NCI-H2107 treated with DMSO at 0.1 percent for 48 hours (cell line): Measurements from ENCODE around the gene CARD9.
A peak's percentile ranks its signal among the peaks of the same experiment; 100 is the strongest.
"Not testable (repeated sequence)": the region's sequence is repeated elsewhere in the genome, so short reads cannot be mapped to it uniquely, and the experiment has no call there.

Experiments used
- DNase-seq: peaks from one replicate; lab custom pipeline; 2025; ENCODE audit not compliant: unreplicated experiment; lab: John Stamatoyannopoulos, UW

CARD9 gene, protein sequence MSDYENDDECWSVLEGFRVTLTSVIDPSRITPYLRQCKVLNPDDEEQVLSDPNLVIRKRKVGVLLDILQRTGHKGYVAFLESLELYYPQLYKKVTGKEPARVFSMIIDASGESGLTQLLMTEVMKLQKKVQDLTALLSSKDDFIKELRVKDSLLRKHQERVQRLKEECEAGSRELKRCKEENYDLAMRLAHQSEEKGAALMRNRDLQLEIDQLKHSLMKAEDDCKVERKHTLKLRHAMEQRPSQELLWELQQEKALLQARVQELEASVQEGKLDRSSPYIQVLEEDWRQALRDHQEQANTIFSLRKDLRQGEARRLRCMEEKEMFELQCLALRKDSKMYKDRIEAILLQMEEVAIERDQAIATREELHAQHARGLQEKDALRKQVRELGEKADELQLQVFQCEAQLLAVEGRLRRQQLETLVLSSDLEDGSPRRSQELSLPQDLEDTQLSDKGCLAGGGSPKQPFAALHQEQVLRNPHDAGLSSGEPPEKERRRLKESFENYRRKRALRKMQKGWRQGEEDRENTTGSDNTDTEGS

DNA sequence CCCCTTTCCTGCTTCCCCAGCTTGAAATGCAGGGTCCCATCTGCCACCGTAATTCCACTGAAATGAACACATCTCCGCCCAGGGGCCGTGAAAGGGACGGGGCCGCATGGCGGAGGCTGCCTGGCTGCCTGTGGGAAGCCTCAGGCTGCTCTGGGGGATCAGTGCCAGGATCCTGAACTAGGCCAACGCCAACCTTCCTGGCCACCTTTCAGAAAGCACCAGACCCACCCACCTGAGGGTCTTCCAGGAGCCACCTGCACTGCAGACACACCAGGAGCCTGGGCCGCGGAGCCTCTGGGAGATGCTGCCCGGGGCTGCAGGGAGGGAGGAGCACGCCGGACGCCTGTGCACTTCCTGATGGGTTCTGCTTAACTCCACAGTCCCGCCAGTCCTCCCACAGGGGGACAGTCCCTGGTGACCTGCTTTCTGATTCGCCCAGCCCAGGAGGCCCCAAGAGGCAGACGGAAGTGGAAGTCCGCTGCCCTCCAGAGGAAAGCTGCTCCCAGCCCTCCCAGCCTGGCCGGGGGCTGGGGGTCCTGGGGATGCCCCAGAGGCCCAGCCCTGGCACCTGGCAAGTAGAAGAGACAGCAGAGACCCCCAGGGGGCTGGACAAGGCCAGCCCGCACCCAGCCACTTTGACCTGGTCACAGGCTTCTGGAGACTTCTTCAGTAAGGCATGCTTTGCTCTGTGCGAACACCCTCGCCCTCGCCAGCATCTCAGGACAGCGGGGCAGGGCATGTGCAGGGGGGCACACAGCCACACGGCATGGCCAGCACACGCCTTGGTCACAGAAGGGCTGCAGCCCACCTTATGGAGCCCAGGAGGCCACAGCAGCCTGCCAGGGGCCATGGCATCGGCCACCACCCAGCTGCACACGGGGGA, at the start of gene CARD9:
TSS of gene CARD9 (minus strand) at position 370 of the 883 bp plus-strand sequence. CDS start 1,591 bp downstream, outside the sequence.
- DNase-seq, result no peak

DNA sequence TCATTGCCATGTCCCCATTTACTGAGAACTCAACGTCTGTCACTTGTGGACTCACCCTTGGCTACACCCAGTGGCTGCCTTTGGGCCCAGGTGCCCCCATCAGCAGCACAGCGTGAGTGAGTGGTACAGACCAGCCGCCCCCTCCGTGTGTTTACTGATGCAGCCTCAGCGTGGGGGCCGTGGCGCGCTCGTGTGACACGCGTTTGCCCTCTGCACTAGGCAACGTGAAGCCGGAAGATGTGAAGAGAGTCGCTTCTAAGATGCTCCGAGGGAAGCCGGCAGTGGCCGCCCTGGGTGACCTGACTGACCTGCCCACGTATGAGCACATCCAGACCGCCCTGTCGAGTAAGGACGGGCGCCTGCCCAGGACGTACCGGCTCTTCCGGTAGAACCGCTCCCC, 49.4 kb upstream of the CARD9 start:
- DNase-seq, result no peak

DNA sequence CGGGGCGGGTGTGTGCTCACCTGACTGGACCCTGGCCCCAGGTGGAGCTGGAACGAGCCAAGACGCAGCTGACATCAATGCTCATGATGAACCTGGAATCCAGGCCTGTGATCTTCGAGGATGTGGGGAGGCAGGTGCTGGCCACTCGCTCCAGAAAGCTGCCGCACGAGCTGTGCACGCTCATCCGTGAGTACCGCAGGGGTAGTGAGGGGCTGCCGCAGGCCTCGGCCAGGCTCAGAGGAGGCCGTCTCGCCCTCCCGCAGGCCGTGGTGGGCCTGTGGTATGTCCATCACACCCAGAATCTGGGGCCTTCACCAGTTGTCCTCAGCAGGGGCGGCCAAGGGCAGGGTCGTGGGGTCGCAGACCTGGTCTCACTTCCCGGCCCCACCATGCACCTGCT, 48.3 kb upstream of the CARD9 start:
- DNase-seq, result no peak

DNA sequence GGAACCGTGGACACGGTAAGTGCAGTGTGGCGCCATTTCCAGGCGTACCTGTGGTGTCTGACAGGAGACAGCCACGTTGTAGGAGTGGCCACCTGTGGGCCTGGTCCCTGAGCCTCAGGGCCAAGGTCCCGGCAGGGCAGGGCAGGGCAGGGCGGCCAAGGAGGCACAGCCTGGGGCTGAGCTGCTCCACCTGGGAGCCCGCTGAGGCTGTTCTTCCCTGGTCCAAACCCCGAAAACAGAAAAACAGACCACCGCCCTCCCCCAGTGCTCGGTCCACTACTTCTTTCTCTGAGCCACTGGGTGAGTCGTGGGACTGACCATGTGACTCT, 45.6 kb upstream of the CARD9 start:
- DNase-seq, result no peak

DNA sequence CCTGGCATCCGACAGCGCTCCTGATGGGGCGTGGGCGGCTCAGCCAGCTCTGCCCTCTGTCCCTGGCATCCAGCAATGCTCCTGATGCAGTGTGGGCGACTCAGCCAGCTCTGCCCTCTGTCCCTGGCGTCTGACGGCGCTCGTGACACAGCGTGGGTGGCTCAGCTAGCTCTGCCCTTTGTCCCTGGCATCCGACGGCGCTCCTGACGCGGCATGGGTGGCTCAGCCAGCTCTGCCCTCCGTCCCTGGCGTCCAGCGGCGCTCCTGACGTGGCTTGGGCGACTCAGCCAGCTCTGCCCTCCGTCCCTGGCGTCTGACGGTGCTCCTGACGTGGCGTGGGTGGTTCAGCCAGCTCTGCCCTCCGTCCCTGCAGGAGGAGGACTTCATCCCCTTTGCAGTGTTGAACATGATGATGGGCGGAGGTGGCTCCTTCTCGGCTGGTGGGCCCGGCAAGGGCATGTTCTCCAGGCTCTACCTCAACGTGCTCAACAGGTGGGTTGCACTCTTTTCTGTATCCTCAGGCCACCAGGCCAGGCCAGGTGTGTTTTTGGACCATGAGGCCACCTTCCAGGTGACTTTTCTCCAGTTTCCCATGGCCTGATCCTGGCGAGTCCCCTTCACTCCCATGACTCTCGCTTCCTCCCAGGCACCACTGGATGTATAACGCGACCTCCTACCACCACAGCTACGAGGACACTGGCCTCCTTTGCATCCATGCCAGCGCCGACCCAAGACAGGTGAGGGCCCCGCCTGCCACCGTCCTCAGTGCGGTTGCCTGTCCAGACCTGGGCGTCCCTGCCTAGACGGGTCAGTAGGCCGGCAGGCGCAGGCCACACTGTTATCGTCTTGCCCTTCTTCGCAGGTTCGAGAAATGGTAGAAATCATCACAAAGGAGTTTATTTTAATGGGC, 45.0 kb upstream of the CARD9 start:
- no peak for DNase-seq

DNA sequence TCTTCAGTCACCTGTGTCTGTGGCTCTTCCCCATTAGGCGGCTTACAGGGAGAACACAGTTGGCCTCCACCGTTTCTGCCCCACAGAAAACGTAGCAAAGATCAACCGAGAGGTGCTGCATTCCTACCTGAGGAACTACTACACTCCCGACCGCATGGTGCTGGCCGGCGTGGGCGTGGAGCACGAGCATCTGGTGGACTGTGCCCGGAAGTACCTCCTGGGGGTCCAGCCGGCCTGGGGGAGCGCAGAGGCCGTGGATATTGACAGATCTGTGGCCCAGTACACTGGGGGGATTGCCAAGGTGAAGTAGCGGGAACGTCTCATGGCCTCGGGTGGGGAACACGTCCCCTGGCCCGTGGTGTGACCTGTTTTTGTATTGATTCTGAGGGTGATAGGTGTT, 43.4 kb upstream of the CARD9 start:
- DNase-seq, result no peak

DNA sequence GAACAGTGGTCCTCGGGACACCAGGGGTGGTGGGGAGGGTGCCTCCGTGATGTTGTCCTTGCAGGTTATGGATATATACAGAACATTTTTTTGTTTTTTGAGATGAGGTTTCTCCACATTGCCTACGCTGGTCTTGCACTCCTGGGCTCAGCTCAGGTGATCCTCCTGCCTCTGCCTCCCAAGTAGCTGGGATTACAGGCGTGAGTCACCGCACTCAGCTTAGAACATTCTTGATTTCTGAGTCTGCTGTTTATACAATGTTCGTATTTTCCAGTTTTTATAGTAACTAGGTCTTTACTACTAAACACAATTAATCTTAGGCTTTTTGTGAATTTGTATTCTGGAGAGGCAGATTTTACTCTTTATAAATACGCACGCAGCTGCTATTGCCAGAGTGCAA, 43.0 kb upstream of the CARD9 start:
- DNase-seq, result no peak

DNA sequence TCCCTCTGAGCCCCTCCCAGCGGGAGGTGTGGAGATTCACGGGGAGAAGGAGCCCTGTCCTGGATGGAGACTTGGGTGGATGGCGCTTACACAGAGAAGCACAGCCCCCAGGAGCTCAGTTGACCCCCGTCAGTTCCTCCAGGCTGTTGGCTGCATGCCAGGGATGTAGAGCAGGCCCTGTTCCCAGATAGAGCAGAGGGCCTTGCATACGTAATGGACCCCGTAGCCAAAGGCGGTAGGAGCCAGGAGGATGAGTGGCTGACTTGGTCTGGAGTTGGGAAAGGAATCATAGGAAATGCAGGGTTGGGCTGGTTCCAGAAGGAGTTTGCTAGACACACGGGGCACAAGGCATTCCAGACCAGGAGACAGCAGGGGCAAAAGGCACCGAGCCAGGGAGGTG, 39.5 kb upstream of the CARD9 start:
- no peak for DNase-seq

DNA sequence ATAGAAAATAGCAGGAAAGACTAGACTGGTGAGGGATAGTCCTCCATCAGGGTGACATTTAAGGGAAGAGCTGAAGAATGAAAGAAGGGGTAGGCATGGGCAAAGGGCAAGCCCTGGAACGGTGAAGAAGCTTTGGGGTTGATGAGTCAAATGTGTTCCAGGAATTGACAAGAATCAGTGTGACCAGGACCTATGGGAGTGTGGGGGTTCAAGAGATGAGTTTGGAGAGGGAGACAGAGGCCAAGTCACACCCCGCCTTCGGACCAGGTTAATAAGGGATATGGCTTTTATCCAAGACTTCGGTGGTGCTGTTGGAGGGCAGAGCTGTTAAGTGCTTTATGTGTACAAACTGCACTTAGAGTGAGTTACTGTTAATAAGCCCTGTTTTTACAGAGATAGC, 37.9 kb upstream of the CARD9 start:
- DNase-seq, result no peak

DNA sequence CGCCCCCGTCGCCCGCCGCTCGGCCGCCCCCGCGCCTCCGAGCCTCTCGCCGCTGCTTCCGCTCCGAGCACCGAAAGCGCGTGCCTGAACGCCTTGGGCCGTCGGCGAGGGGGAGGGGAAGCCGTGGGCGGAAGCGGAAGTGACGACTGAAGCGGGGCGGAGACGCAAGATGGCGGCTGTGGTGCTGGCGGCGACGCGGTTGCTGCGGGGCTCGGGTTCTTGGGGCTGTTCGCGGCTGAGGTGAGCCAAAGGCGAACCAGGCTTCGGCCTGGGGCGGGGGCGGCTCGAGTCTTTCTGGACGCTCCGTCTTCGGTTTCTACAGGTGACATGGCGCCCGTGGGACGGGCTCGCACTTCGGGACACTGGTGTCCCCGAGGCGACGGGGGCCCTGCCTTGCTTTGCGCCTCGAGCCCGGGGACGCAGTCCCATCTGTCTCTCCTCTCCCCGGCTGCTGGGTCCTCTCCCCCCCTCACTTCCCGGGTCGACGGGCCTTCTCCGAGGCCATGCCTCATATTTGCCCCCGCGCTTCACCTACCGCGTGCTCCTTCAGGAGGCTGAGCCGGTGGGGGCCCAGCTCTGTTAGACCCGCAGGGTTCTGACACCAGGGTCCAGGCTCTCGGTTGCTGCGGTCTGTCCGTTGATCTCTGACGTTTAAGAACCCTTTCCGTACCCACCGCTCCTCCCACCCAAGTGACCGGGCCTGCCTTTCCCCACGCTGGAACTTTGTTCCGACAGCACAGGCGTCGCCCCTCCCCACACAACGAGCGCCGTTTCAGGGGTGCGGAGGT, 37.2 kb upstream of the CARD9 start, which contains the start of the genes ENTR1 and PMPCA:
TSS of gene ENTR1 (minus strand) at position 115 of the 788 bp plus-strand sequence. CDS start 217 bp downstream, outside the sequence.
TSS of gene PMPCA (plus strand) at position 159 of the 788 bp plus-strand sequence. CDS start at position 170, 11 bp downstream.
- peak; percentile 73 for DNase-seq

DNA sequence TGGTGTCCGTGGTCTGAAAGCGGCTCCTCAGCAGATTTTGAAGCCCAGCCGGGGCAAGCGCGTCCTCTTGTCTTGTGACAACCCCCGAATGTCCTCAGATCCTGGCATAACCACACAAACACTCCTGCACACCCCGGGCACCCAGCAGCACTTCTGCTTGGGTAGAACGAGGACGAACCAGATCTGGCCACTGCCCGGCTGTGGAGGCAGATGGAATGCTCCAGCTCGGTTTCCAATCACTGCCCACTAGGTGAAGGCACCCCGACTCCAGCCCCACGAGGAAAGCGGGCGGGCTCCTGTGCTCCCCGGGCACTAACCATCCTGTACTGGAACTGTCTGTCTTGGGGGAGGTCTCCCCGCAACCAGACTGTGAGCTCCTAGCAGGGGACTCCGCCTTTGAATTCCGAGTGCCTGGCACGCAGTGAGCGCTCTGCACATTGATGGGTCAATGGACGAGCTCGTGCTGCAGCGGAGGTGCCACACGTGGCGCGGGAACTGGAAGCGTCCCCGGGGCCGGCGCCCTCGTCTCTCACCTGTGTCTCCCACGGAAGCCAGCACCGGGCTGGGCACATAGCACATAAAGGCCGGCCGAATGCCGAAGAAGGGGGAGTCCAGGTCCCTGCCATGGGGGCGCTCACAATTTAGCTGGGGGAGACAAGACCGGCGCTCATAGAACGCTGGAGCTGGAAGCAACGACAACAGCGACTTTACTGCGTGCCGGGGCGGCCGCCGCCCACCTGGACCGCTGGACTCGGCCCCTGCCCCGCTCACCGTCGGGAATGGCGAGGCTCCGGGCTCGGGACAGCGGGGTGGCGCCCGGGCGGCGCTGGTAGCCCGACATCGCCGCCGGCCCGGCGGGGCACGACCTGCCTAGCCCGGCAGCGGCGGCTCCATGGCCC, 36.3 kb upstream of the CARD9 start:
- DNase-seq, result no peak

DNA sequence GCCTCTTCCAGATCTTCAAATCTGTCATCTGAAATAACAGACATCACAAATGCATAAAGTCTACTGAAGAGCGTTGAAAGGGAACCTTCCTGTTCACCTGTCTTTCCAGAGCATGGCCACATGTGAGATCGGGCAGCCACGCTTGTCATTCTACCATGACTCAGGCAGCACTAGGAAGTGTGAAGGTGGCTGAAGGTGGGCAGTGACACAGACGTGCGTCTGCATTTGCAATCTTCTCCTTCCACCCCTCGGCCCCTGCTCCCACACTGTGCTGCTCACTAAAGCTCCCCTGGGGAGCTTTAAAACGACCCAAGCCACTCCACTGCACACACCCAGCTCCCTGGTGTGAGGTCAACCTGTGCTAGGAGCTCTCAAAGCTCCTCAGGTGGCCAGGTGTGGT, 34.4 kb upstream of the CARD9 start:
- no peak for DNase-seq

DNA sequence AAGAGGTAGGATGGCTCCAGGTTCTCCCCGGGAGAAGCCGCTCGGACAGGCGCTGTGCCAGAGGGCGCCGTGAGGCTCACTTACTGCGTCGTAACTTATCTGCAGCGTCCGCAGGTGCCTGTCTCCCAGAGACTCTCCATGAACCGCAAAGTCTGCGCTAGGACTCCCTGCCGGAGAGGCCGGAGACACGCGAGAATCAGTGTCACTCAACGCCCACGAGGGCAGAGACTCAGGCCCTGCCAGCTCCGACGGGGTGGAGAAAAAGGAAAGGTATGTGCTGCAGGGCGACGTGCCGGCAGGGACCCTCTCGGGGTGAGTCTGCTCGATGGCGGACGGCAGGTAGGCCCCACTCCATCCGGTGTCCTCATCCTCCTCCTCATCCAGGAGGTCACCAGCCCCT, 33.6 kb upstream of the CARD9 start:
- DNase-seq, result not testable (repeated sequence)

DNA sequence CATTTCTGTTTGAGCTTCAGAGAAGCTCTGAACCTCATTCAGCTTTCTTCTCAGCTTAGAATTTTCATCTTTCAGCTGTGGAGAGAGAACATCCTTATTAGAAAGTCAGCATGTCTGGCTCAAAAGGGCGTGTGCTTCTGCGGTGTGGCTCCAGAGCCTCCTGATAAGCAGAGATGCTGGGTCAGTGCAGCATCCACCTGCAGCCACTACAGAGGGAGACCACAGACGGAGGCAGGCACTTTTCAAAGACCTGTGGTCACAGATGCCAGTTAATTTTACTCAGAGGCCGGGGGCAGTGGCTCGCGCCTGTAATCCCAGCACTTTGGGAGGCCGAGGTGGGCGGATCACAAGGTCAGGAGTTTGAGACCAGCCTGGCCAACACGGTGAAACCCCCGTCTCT, 32.4 kb upstream of the CARD9 start:
- not testable (repeated sequence) for DNase-seq

DNA sequence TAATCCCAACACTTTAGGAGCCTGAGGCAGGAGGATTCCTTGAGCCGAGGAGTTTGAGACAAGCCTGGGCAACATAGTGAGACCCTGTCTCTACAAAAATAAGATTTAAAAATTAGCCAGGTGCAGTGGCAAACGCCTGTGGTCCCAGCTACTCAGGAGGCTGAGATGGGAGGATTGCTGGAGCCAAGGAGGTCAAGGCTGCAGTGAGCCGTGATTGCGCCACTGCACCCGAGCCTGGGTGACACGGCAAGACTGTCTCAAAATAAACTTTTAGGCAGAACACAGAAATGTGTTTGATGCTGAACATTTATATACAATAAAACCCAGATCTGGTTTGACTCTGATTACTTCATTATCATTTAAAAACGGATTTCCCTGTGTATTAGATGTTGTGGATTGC, 32.0 kb upstream of the CARD9 start:
- DNase-seq, result no peak

DNA sequence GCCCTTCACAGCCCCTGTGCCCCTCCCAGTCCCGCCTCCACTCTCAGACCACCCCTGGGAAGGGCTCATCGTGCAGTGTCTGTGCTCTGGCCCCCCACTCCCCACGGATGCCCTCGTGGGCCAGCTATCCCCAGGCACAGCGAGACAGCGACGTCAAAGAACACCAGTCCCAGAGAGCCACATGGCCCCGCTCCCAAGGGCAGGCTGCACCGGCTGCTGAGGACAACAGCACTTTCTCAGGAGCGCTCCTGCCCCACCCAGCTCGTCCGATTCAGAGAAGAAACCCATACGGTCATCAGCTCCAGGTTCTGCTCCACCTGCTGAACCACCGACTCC, 31.3 kb upstream of the CARD9 start:
- no peak for DNase-seq

DNA sequence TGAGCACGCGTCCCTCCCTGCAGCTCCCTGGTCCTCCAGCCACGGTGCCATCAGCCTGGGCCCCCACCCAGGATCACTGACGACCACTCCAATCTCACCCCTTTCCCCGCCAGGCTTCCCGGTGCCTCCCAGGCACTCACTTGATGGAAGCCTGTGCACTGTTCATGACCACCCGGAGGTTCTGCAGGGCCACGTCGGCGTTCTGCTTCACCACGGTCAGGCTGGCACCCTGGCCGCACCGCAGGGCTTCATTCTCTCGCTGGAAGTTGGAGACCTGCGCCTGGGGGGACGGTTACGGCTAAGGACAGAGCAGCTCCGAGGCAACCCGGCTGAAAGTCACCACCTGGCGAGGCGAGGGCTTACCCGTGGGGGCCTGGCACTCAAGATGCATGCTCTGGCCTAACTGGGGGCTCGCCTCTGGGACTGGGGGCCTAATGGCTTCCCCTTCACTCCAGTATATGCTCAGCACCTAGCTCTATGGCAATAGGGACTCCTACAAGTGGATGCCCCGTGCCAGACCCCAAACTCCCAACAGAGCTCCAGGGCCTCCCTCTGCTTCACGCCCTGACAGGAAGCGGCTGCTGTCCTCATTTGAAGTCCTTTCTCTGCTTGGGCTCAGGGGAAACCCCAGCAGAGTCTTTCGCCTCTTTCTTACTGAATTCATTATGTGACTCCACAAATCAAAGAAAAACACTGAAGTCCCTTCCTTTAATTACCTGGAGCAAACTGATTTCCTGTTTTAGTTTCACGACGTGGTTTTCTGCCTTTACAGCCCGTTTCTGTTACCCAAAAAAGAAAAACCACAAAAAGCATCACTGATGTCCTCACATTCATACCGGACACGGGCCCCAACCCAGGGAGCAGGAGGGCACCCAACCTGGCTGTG, 30.7 kb upstream of the CARD9 start:
- DNase-seq, result no peak

DNA sequence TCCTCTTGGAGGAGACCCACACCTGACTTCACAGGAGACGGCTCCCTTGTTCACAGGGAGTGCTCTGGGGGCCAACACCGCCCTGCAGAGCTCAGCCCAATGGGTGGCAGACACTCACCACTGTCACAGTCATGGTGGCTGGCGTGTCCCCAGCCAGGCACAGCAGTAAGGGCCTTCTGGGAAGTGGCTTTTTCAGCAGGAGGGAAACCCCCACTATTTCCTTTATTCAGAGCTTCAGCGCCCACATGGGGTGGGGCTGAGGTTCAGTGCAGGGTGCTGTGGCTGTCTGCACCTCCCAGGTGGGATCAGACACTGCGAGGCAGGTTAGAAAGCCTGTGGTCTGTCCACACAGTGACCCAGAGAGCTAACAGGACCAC, 30.1 kb upstream of the CARD9 start:
- no peak for DNase-seq
